Esophagus muscularis mucosa (tissue), 4 donors: Measurements from ENCODE around the gene KATNAL1.

Experiments used
- CTCF ChIP-seq, 3 experiments: fragments of 200-600 bp in 2 of 3; fragments of 450-650 bp in 1 of 3; sonication (generic) in 2 of 3; IDR thresholded peaks; one replicate each; pipeline ENCODE4 v1.5.1; 2017 to 2019; ENCODE audit warnings: antibody characterized with exemption in 3 of 3, mild to moderate bottlenecking in 2 of 3, moderate library complexity in 1 of 3
- EP300 ChIP-seq: sonication (generic); formaldehyde crosslinking; IDR thresholded peaks from one replicate; pipeline ENCODE4 v1.6.1; 2017; ENCODE audit warnings: antibody characterized with exemption
- POLR2A ChIP-seq: fragments of 450-650 bp; IDR thresholded peaks from one replicate; pipeline ENCODE4 v1.6.1; 2017; ENCODE audit warnings: antibody characterized with exemption, moderate library complexity, mild to moderate bottlenecking, low read depth
- POLR2AphosphoS5 ChIP-seq, 2 donors: sonication (generic); formaldehyde crosslinking; IDR thresholded peaks; one replicate each; pipeline ENCODE4 v1.6.1; 2017; ENCODE audit warnings: antibody characterized with exemption in 2 of 2

- TF ChIP-seq EP300 (no peak), CTCF (IDR thresholded peaks at IDR 0.05) (no peak), POLR2A (no peak), POLR2AphosphoS5 (IDR thresholded peaks at IDR 0.05) (no peak)
These were observed 13.9 kb upstream of the KATNAL1 start for GRCh38 chr13:30321256-30321655.
